OCI-M2 (cell line): ENCODE measurements around the gene SPATA24.

ENCODE experiments used
- DNase-seq: peaks from one replicate; lab custom pipeline; 2025; ENCODE audit not compliant: unreplicated experiment; lab: John Stamatoyannopoulos, UW

Gene SPATA24

GRCh38 chr5:139383993-139384590 lies 19.8 kb downstream of the SPATA24 start:
- DNase-seq, result no peak

GRCh38 chr5:139383275-139383992 lies 20.5 kb downstream of the SPATA24 start, which contains the start of gene SLC23A1:
Gene SLC23A1, minus strand, starts transcription at chr5:139383297. Its CDS starts 44 bp downstream, at chr5:139383253.
- no peak for DNase-seq

- no peak for DNase-seq
Observed at GRCh38 chr5:139382807-139383206, 21.1 kb downstream of the SPATA24 start.

- DNase-seq, result no peak
Observed at GRCh38 chr5:139381837-139382761, 21.8 kb downstream of the SPATA24 start.

GRCh38 chr5:139379626-139380449 lies 24.1 kb downstream of the SPATA24 start:
- no peak for DNase-seq

GRCh38 chr5:139378941-139379361 lies 24.9 kb downstream of the SPATA24 start:
- no peak for DNase-seq

- no peak for DNase-seq
Observed at GRCh38 chr5:139378101-139378825, 25.6 kb downstream of the SPATA24 start.

- DNase-seq, result no peak
Observed at GRCh38 chr5:139377226-139377625, 26.7 kb downstream of the SPATA24 start.

- no peak for DNase-seq
Observed at GRCh38 chr5:139376364-139376763, 27.5 kb downstream of the SPATA24 start.

GRCh38 chr5:139374909-139375308 lies 29.0 kb downstream of the SPATA24 start:
- no peak for DNase-seq

- DNase-seq, result no peak
Observed at GRCh38 chr5:139371482-139372435, 32.1 kb downstream of the SPATA24 start.

GRCh38 chr5:139369181-139369580 lies 34.7 kb downstream of the SPATA24 start:
- DNase-seq, result no peak

- DNase-seq, result no peak
Observed at GRCh38 chr5:139368613-139369012, 35.3 kb downstream of the SPATA24 start.

GRCh38 chr5:139364466-139364865 lies 39.4 kb downstream of the SPATA24 start:
- no peak for DNase-seq

- no peak for DNase-seq
Observed at GRCh38 chr5:139363937-139364336, 40.0 kb downstream of the SPATA24 start.

GRCh38 chr5:139361835-139362429 lies 42.0 kb downstream of the SPATA24 start:
- no peak for DNase-seq

GRCh38 chr5:139360384-139360783 lies 43.5 kb downstream of the SPATA24 start:
- no peak for DNase-seq

GRCh38 chr5:139358064-139358463 lies 45.8 kb downstream of the SPATA24 start:
- DNase-seq, result no peak
